PC-3 (cell line): ENCODE data around the gene MBD1.

ENCODE experiments used
- CTCF ChIP-seq: fragments of 300-600 bp; sonication (generic); conservative IDR thresholded peaks from 2 replicates; pipeline ENCODE4 v1.5.1; 2017; ENCODE audit warnings: antibody characterized with exemption, low read depth, mild to moderate bottlenecking, low read length
- EZH2 ChIP-seq: fragments of 300-600 bp; sonication (generic); IDR thresholded peaks from one replicate; pipeline ENCODE4 v1.6.1; 2017; ENCODE audit warnings: antibody characterized with exemption, mild to moderate bottlenecking, low read length; ENCODE audit not compliant: unreplicated experiment
- EZH2phosphoT487 ChIP-seq: fragments of 300-600 bp; sonication (generic); IDR thresholded peaks from 2 replicates; pipeline ENCODE4 v1.6.1; 2018; ENCODE audit warnings: mild to moderate bottlenecking, antibody characterized with exemption, low read length, borderline replicate concordance

- TF ChIP-seq EZH2 (no peak), CTCF (no peak), EZH2phosphoT487 (no peak)
These were observed 1.6 kb downstream of the MBD1 start for GRCh38 chr18:50279752-50280151.
